ENCODE measurements around the gene ASL.
"Not testable (repeated sequence)": the region's sequence is repeated elsewhere in the genome, so short reads cannot be mapped to it uniquely, and the experiment has no call there.

The ASL gene

GRCh38 chr7:66043681-66044497, 31.7 kb upstream of the ASL start:
- H3K27ac ChIP-seq = no peak overlapping the region

DNA sequence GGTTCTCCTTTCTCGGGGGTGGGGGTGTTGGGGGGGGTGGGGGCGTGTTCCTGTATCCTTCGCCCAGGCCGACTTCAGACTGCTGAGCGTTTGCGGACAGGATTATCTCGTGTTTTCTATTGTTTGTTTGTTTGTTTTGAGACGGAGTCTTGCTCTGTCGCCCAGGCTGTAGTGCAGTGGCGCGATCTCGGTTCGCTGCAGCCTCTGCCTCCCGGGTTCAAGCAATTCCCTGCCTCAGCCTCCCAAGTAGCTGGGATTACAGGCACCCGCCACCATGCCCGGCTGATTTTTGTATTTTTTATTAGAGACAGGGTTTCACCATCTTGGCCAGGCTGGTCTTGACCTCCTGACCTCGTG, 31.1 kb upstream of the ASL start:
- not testable (repeated sequence) for H3K27ac ChIP-seq

More at GRCh38 chr7:66043681-66044497, 31.7 kb upstream of the ASL start:
- TF ChIP-seq ZFX (IDR thresholded peaks at IDR 0.05; ENCODE audit: borderline replicate concordance) = no peak
- no peak for TF ChIP-seq CTCF (IDR thresholded peaks at IDR 0.05)

GRCh38 chr7:66047426-66047825, 28.2 kb upstream of the ASL start:
- TF ChIP-seq ZFX (IDR thresholded peaks at IDR 0.05; ENCODE audit: borderline replicate concordance) (no peak), CTCF (IDR thresholded peaks at IDR 0.05) (no peak)
- no peak overlapping the region for H3K27ac ChIP-seq

- not testable (repeated sequence) for H3K27ac ChIP-seq
Observed at GRCh38 chr7:66049886-66050285, 25.7 kb upstream of the ASL start.

- TF ChIP-seq ZFX (IDR thresholded peaks at IDR 0.05; ENCODE audit: borderline replicate concordance) = no peak
- no peak for TF ChIP-seq CTCF (IDR thresholded peaks at IDR 0.05)
- H3K27ac ChIP-seq = no peak overlapping the region
Observed at GRCh38 chr7:66050337-66050957, 25.2 kb upstream of the ASL start.

DNA sequence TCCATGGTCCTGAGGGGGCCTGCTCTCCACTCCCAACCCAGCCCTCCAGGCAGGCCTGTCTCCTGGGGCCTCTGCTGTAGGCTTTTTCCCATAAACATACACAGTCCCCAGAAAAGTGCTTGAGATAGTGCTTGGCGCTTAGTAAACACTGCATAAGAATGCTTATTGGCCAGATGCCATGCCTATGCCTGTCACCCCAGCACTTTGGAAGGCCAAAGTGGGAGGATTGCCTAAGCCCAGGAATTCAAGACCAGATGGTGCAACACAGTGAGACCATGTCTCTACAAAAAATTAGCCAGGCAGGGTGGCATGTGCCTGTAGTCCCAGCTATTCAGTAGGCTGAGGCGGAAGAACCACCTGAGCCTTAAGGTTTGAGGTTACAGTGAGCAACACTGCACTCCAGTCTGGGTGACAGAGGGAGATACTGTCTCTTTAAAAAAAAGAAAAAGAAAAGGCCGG, 24.6 kb upstream of the ASL start:
- no peak overlapping the region for H3K27ac ChIP-seq
- TF ChIP-seq CTCF (IDR thresholded peaks at IDR 0.05) = no peak
- no peak for TF ChIP-seq ZFX (IDR thresholded peaks at IDR 0.05; ENCODE audit: borderline replicate concordance)

DNA sequence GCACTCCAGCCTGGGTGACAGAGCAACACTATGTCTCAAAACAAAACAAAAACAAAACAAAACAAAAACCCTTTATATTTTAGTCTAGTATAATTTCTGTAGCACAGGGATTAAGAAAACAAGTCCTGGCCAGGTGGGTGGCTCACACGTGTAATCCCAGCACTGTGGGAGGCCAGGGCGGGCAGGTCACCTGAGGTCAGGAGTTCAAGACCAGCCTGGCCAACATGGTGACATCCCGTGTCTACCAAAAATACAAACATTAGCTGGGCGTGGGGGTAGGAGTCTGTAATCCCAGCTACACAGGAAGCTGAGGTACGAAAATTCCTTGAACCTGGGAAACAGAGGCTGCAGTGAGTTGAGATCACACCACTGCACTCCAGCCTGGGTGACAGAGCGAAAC, 23.2 kb upstream of the ASL start:
- TF ChIP-seq ZFX (IDR thresholded peaks at IDR 0.05; ENCODE audit: borderline replicate concordance) (no peak), CTCF (IDR thresholded peaks at IDR 0.05) (no peak)
- H3K27ac ChIP-seq = no peak overlapping the region

DNA sequence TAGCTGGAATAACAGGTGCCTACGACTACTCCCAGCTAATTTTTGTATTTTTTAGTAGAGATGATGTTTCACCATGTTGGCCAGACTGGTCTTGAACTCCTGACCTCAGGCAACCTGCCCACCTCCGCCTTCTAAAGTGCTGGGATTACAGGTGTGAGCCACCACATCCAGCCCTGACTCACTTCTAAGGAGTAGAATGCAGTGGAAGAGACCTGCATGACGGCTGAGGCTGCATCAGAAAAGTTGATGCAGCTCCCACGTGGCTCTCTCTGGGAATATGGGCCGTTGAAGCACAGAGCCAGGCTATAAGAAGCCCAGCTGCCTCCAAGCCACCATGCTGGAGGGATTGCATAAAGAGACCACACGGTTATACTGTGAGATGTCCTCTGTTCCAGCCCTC, 21.6 kb upstream of the ASL start:
- TF ChIP-seq CTCF (IDR thresholded peaks at IDR 0.05) (no peak), ZFX (IDR thresholded peaks at IDR 0.05; ENCODE audit: borderline replicate concordance) (no peak)
- no peak overlapping the region for H3K27ac ChIP-seq
